Natural killer cell treated with Interleukin-12 subunit alpha and Interleukin-12 subunit beta and Interleukin-15 and Interleukin-18, amount 100 ng/mL, for 72 hours (primary cell): ENCODE measurements around the gene ST3GAL3. TPM values are rescaled to one million over a fixed set of nuclear protein-coding genes. Genes with fewer than 3 reads are reported as not detected.
"Not testable (repeated sequence)": the region's sequence is repeated elsewhere in the genome, so short reads cannot be mapped to it uniquely, and the experiment has no call there.

ENCODE experiments used
- ATAC-seq, 2 donors: fragments of 150-1000 bp; cut with Tn5 transposase in 1 of 2; sonication (Bioruptor Pico), chemical (Tn5 transposase) in 1 of 2; 2 replicates each; pipeline ENCODE4 v1.10.0; 2021
- DNase-seq: peaks from one replicate; pipeline ENCODE4 v3.0.0; 2022; ENCODE audit warnings: low spot score
- H3K27ac Mint-ChIP-seq, 2 donors: 1 replicate in 1 of 2; 2 replicates in 1 of 2; pipeline ENCODE4 v1.8.0; 2022; ENCODE audit warnings: mixed read lengths in 2 of 2, mild to moderate bottlenecking in 1 of 2, moderate library complexity in 1 of 2
- H3K27me3 Mint-ChIP-seq, 2 donors: 1 replicate in 1 of 2; 2 replicates in 1 of 2; pipeline ENCODE4 v1.8.0; 2022; ENCODE audit warnings: mixed read lengths in 2 of 2
- H3K36me3 Mint-ChIP-seq: one replicate; pipeline ENCODE4 v1.8.0; 2022; ENCODE audit warnings: mixed read lengths
- H3K4me1 Mint-ChIP-seq, 2 donors: 1 replicate in 1 of 2; 2 replicates in 1 of 2; pipeline ENCODE4 v1.8.0; 2022; ENCODE audit warnings: low read depth in 2 of 2, mixed read lengths in 2 of 2, mild to moderate bottlenecking in 1 of 2
- H3K4me3 Mint-ChIP-seq: one replicate; pipeline ENCODE4 v1.8.0; 2022; ENCODE audit warnings: mixed read lengths
- H3K9me3 Mint-ChIP-seq: 2 replicates; pipeline ENCODE4 v1.8.0; 2022; ENCODE audit warnings: mixed read lengths
- total RNA-seq, 2 donors: library from RNA; stranded (reverse); gene quantifications; one replicate each; pipeline ENCODE4 v1.2.3, GENCODE V29; 2022

Gene ST3GAL3
- total RNA-seq, 2 donors from 2014 or later = 20.7 to 49.4 TPM

DNA sequence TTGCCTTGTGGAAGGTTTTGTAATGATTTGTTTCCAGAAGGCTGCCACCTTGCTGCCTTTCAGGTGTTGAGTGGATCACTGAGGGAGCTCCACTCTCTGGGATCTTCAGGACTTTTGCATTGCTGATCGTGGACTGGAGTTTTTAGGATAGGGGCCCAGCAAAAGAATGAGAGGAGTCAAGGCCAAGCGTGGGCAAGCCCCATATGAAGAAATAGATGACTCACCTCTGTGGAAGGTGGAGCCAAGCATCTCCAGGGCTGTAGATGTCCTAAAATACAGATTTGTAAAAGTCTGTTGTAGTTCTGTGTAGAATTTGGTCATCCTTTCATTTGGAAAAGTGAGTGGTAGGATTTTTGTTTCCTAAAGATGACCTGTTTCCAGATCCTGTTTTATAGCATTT, 67.0 kb downstream of the ST3GAL3 start:
- H3K27ac Mint-ChIP-seq = no peak overlapping the region
- H3K4me3 Mint-ChIP-seq = no peak overlapping the region
- H3K36me3 Mint-ChIP-seq = peaks cover 13% of the 10 kb centered on the region
- ATAC-seq (no peak), DNase-seq (no peak)
- no peaks in the 10 kb centered on the region for H3K27me3 Mint-ChIP-seq
- peaks cover 1 to 2% of the 10 kb centered on the region in 2 donors for H3K4me1 Mint-ChIP-seq
- peaks cover under 1% of the 10 kb centered on the region for H3K9me3 Mint-ChIP-seq

DNA sequence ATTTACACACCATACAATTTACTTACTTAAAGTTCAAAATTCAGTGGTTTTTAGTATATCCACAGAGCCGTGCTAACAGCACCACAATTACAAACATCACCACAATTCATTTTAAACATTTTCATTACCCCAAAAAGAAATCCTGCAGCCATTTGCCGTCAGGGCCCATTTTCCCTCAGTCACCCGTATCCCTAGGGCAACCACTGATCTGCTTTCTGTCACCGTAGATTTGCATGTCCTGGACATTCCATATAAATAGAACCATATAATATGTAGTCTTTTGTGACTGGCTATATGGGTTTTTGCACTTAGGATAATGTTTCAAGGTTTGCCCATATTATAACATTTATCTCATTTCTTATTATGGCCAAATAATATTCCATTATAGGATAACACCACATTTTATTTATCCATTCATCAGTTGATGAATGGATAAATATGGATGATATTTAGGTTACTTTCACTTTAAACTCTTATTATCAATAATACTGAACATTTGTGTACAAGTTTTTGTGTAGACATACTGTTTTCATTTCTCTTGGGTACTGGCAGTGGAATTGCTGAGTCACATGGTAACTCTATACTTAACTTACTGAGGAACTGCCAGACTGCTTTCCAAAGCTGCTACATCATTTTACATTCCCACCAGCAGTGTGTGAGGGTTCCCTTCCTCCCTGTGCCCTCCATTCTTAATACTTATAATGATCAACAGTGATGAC, 68.9 kb downstream of the ST3GAL3 start:
- DNase-seq (no peak), ATAC-seq (no peak)
- peaks cover 8 to 12% of the 10 kb centered on the region in 2 donors for H3K4me1 Mint-ChIP-seq
- H3K4me3 Mint-ChIP-seq = no peak overlapping the region
- no peak overlapping the region for H3K27ac Mint-ChIP-seq
- peaks cover 12% of the 10 kb centered on the region for H3K9me3 Mint-ChIP-seq
- peaks cover 30% of the 10 kb centered on the region for H3K36me3 Mint-ChIP-seq
- no peaks in the 10 kb centered on the region for H3K27me3 Mint-ChIP-seq

GRCh38 chr1:43777916-43778315, 70.6 kb downstream of the ST3GAL3 start:
- H3K27me3 Mint-ChIP-seq, H3K27ac Mint-ChIP-seq, H3K4me3 Mint-ChIP-seq, DNase-seq, ATAC-seq: not testable (repeated sequence)
- Mint-ChIP-seq H3K36me3 (peaks cover 37% of the 10 kb centered on the region), H3K9me3 (peaks cover 12% of the 10 kb centered on the region), H3K4me1 (peaks cover 8 to 12% of the 10 kb centered on the region in 2 donors)

GRCh38 chr1:43779266-43779665, 71.9 kb downstream of the ST3GAL3 start:
- Mint-ChIP-seq H3K27me3 (no peaks in the 10 kb centered on the region), H3K9me3 (peaks cover 12% of the 10 kb centered on the region), H3K36me3 (peaks cover 37% of the 10 kb centered on the region), H3K4me3 (peak overlapping the region; percentile 7), H3K4me1 (peaks cover 8 to 15% of the 10 kb centered on the region in 2 donors), H3K27ac (no peak overlapping the region)
- ATAC-seq (no peak), DNase-seq (no peak)

- Mint-ChIP-seq H3K27me3 (no peaks in the 10 kb centered on the region), H3K36me3 (peaks cover 37% of the 10 kb centered on the region), H3K9me3 (peaks cover 12% of the 10 kb centered on the region), H3K27ac (no peak overlapping the region), H3K4me1 (peaks cover 8 to 15% of the 10 kb centered on the region in 2 donors), H3K4me3 (peak overlapping the region; percentile 7)
- DNase-seq = no peak
- ATAC-seq = no peak
Observed at GRCh38 chr1:43779805-43780403, 72.6 kb downstream of the ST3GAL3 start.

GRCh38 chr1:43781574-43781973, 74.2 kb downstream of the ST3GAL3 start:
- peaks cover 37% of the 10 kb centered on the region for H3K36me3 Mint-ChIP-seq
- peaks cover 12% of the 10 kb centered on the region for H3K9me3 Mint-ChIP-seq
- H3K4me1 Mint-ChIP-seq = peaks cover 8 to 15% of the 10 kb centered on the region in 2 donors
- no peak for ATAC-seq
- H3K4me3 Mint-ChIP-seq = no peak overlapping the region
- H3K27me3 Mint-ChIP-seq = no peaks in the 10 kb centered on the region
- no peak overlapping the region for H3K27ac Mint-ChIP-seq
- DNase-seq = no peak

- no peak overlapping the region for H3K4me3 Mint-ChIP-seq
- H3K36me3 Mint-ChIP-seq = peaks cover 26% of the 10 kb centered on the region
- H3K27me3 Mint-ChIP-seq = no peaks in the 10 kb centered on the region
- DNase-seq (no peak), ATAC-seq (no peak)
- H3K9me3 Mint-ChIP-seq = peaks cover 12% of the 10 kb centered on the region
- peaks cover 8 to 15% of the 10 kb centered on the region in 2 donors for H3K4me1 Mint-ChIP-seq
- H3K27ac Mint-ChIP-seq = no peak overlapping the region
Observed at GRCh38 chr1:43783096-43783670, 75.8 kb downstream of the ST3GAL3 start.

DNA sequence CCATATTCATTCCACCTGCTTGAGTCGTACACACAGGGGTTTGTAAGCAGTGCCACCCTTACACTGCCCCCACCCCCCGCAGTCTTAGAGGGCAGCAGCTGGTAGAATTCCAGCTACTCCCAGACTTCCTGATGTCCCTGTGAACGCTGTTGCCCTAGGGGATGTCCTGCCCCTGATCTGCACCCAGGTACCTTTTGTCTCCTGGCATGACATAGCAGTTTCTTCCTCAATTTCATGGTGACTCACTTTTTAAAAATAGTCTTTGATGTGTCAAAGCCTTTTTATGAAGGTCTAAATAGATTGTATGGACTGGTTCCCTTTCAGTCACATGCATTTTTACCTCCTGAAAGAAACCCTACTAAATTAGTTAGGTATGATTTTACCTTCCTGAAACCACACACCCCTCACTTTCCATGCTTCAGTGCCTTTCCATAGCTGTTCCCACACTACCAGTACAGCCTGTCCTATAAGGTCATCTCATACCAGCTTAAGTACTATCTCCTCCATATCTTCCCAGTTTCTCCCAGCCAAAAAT, 76.4 kb downstream of the ST3GAL3 start:
- peaks cover 8 to 15% of the 10 kb centered on the region in 2 donors for H3K4me1 Mint-ChIP-seq
- H3K27ac Mint-ChIP-seq = no peak overlapping the region

DNA sequence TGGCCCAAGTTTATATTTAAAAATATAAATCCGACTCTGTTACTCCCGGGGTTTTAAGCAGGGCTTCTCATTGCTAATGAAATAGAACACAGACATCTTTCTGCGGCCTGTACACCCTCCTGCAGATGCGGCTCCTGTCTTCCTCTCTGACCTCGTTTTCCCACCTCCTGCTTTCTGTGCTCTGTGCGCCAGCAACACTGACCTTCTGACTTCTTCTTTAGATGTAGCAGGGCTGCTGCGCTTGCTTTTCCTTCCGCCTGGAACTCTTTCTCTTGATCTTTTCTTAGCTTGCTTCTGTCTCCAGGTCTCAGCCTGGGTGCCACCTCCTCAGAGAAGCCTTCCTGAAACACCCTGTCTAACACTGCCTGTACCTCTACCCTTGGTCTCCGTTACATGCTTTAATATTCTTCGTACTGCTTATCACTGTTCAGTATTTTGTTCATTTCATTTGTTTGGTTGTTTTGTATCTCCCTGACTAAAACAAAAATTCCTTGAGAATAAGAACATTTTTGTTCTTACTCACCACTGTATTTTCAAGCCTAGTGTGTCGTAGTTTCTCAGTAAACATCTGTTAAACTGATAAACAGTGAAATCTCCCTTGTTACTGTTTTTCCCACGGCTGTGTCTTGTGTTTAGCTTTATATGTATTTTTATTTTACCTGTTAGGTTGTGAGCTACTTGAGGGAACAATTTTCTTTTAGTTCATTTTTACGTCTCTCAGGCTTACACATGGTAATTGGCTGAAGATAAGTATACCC, 79.0 kb downstream of the ST3GAL3 start:
- no peak for DNase-seq
- Mint-ChIP-seq H3K4me1 (peaks cover 5 to 7% of the 10 kb centered on the region in 2 donors), H3K27me3 (no peaks in the 10 kb centered on the region), H3K36me3 (peaks cover 7% of the 10 kb centered on the region), H3K4me3 (no peak overlapping the region), H3K9me3 (no peaks in the 10 kb centered on the region), H3K27ac (no peak overlapping the region)
- ATAC-seq = no peak

More for the DNA sequence above, 76.4 kb downstream of the ST3GAL3 start:
- ATAC-seq (no peak), DNase-seq (no peak)
- H3K4me3 Mint-ChIP-seq = no peak overlapping the region
- H3K36me3 Mint-ChIP-seq = peaks cover 26% of the 10 kb centered on the region
- no peaks in the 10 kb centered on the region for H3K27me3 Mint-ChIP-seq
- H3K9me3 Mint-ChIP-seq = peaks cover 12% of the 10 kb centered on the region

DNA sequence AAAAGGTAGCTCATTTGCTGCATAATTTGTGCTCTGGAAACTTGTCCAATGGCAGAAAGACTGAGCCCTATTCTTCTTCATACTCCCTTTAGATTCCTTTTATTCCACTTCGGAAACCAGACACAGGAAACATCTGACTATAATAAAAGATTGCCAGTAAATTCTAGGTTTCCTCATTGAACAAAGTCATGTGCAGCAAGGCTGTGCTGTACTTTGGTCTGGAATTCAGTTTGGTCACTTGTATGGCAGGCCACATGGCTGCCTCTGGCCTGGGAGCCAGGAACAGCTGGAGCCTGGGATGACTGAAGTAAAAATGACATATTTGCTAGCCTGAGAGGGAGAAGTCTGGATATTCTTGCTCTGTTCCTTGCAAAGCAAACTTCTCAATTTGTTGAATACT, 79.6 kb downstream of the ST3GAL3 start:
- Mint-ChIP-seq H3K27ac (no peak overlapping the region), H3K4me1 (peaks cover 5 to 7% of the 10 kb centered on the region in 2 donors)

GRCh38 chr1:43789604-43790550, 82.5 kb downstream of the ST3GAL3 start:
- Mint-ChIP-seq H3K27ac (no peak overlapping the region), H3K27me3 (no peaks in the 10 kb centered on the region), H3K4me1 (peaks cover 4 to 5% of the 10 kb centered on the region in 2 donors), H3K36me3 (no peaks in the 10 kb centered on the region), H3K4me3 (no peak overlapping the region), H3K9me3 (no peaks in the 10 kb centered on the region)
- ATAC-seq (no peak), DNase-seq (no peak)

More for the DNA sequence above, 79.6 kb downstream of the ST3GAL3 start:
- H3K36me3 Mint-ChIP-seq = peaks cover 6% of the 10 kb centered on the region
- DNase-seq = no peak
- H3K4me3 Mint-ChIP-seq = no peak overlapping the region
- no peaks in the 10 kb centered on the region for H3K27me3 Mint-ChIP-seq
- no peak for ATAC-seq
- H3K9me3 Mint-ChIP-seq = no peaks in the 10 kb centered on the region

GRCh38 chr1:43791243-43791642, 83.9 kb downstream of the ST3GAL3 start:
- Mint-ChIP-seq H3K36me3 (no peaks in the 10 kb centered on the region), H3K27me3 (no peaks in the 10 kb centered on the region), H3K27ac (peak overlapping the region in 1 of 2 donors; percentile 16), H3K4me3 (no peak overlapping the region), H3K9me3 (no peaks in the 10 kb centered on the region), H3K4me1 (peaks cover 4 to 5% of the 10 kb centered on the region in 2 donors)
- DNase-seq (no peak), ATAC-seq (no peak)
